ENCODE results near the gene CDH23. TPM values are rescaled to one million over a fixed set of nuclear protein-coding genes. Genes with fewer than 3 reads are reported as not detected.

Gene CDH23
- total RNA-seq, 2 donors from 2014 or later: 1.4 to 1.6 TPM

- intact Hi-C loops (cut with DNase I): no loop called here
- H3K27ac ChIP-seq: no peak overlapping the region
- H3K36me3 ChIP-seq: no peaks in the 10 kb centered on the region
- no peak overlapping the region for H3K9ac ChIP-seq (ENCODE audit: low read depth in 2 of 2, low read length in 2 of 2)
- H3K4me3 ChIP-seq: no peak overlapping the region
- DNase-seq: no peak
- H3K27me3 ChIP-seq: no peaks in the 10 kb centered on the region
- no peak for TF ChIP-seq CTCF (IDR thresholded peaks at IDR 0.05)
- no peaks in the 10 kb centered on the region for H3K9me3 ChIP-seq
- peaks cover 6% of the 10 kb centered on the region for H3K4me1 ChIP-seq
These were observed 220.3 kb downstream of the CDH23 start for GRCh38 chr10:71616817-71617654.

- no peak overlapping the region for H3K9ac ChIP-seq (ENCODE audit: low read depth in 2 of 2, low read length in 2 of 2)
- no peaks in the 10 kb centered on the region for H3K36me3 ChIP-seq
- no peaks in the 10 kb centered on the region for H3K9me3 ChIP-seq
- no peak overlapping the region for H3K27ac ChIP-seq
- H3K4me3 ChIP-seq: no peak overlapping the region
- TF ChIP-seq CTCF (IDR thresholded peaks at IDR 0.05): no peak
- DNase-seq: no peak
- H3K4me1 ChIP-seq: peaks cover 6% of the 10 kb centered on the region
- intact Hi-C loops (cut with DNase I): no loop called here
- no peaks in the 10 kb centered on the region for H3K27me3 ChIP-seq
These were observed 221.5 kb downstream of the CDH23 start for GRCh38 chr10:71618176-71618575.

- no peaks in the 10 kb centered on the region for H3K9me3 ChIP-seq
- no peaks in the 10 kb centered on the region for H3K27me3 ChIP-seq
- no peak for DNase-seq
- TF ChIP-seq CTCF (IDR thresholded peaks at IDR 0.05): no peak
- H3K9ac ChIP-seq (ENCODE audit: low read depth in 2 of 2, low read length in 2 of 2): no peak overlapping the region
- no peak overlapping the region for H3K4me3 ChIP-seq
- H3K4me1 ChIP-seq: peaks cover 6% of the 10 kb centered on the region
- intact Hi-C loops (cut with DNase I): no loop called here
- H3K27ac ChIP-seq: no peak overlapping the region
- H3K36me3 ChIP-seq: no peaks in the 10 kb centered on the region
These were observed 221.9 kb downstream of the CDH23 start for GRCh38 chr10:71618598-71618997.

- no peak for DNase-seq
- Histone ChIP-seq H3K27me3 (no peaks in the 10 kb centered on the region), H3K4me3 (no peak overlapping the region), H3K9me3 (no peaks in the 10 kb centered on the region), H3K36me3 (no peaks in the 10 kb centered on the region), H3K27ac (no peak overlapping the region), H3K9ac (ENCODE audit: low read depth in 2 of 2, low read length in 2 of 2) (no peak overlapping the region), H3K4me1 (no peaks in the 10 kb centered on the region)
- no peak for TF ChIP-seq CTCF (IDR thresholded peaks at IDR 0.05)
- intact Hi-C loops (cut with DNase I): no loop called here
These were observed 223.9 kb downstream of the CDH23 start for GRCh38 chr10:71620642-71621041.

- no peak overlapping the region for H3K27ac ChIP-seq
- intact Hi-C loops (cut with DNase I): no loop called here
- H3K27me3 ChIP-seq: no peaks in the 10 kb centered on the region
- no peak for DNase-seq
- H3K4me3 ChIP-seq: no peak overlapping the region
- H3K4me1 ChIP-seq: no peaks in the 10 kb centered on the region
- no peaks in the 10 kb centered on the region for H3K36me3 ChIP-seq
- no peak overlapping the region for H3K9ac ChIP-seq (ENCODE audit: low read depth in 2 of 2, low read length in 2 of 2)
- H3K9me3 ChIP-seq: no peaks in the 10 kb centered on the region
- TF ChIP-seq CTCF (IDR thresholded peaks at IDR 0.05): no peak
These were observed 224.8 kb downstream of the CDH23 start for GRCh38 chr10:71621231-71622153.

Data from colonic mucosa (tissue), 4 donors.